HG03354 (cell line): Measurements from ENCODE around the gene TTC7B.

Experiments used
- ATAC-seq: cut with Tn5 transposase; IDR thresholded peaks from one replicate; pipeline ENCODE4 v1.9.1; 2021; ENCODE audit warnings: mild to moderate bottlenecking; ENCODE audit not compliant: unreplicated experiment, poor library complexity, severe bottlenecking

The TTC7B gene

DNA sequence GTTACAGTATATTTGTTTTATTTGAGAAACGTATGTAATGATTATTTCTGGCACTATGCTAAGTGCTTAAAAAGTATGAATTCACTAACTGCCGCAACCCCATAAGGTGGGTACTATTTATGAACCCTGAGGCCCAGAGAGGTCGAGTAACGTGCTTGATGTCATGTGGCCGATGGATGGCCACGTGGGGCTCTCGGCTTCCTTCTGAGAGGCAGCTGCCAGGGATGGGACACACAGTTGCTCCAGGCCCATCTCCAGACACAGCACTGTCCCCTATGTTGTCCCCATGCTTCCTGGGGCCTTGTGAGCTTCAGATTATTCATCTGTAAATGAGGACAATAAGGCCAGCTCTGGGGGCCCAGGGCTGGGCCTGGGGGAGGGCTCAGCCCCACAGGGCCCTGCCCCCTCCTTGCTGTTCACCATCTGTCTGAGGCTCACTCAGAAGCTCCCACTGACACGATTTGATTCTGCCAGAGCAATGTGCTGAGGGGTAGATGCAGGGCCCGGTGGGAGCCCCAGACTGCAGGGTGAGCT, 304.4 kb downstream of the TTC7B start:
- ATAC-seq: no peak

DNA sequence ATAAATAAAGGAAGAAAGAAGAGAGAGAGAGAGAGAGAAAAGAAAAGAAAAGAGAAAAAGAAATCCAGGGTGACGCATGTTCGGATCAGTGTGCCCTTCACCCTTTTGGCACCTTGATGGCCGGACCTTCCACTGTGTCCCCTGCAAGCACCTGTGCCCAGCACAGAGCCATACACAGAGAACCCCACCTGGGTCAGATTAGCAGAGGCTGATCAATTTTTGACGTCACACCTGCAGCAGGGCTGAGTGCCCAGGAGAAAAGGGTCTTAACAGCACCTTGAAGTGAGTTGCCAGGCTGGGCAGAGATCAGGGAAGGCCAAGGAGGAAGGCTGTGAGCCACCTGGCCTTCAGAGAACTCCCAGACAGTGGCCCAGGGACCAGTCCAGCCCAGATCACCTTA, 305.0 kb downstream of the TTC7B start:
- ATAC-seq: no peak

DNA sequence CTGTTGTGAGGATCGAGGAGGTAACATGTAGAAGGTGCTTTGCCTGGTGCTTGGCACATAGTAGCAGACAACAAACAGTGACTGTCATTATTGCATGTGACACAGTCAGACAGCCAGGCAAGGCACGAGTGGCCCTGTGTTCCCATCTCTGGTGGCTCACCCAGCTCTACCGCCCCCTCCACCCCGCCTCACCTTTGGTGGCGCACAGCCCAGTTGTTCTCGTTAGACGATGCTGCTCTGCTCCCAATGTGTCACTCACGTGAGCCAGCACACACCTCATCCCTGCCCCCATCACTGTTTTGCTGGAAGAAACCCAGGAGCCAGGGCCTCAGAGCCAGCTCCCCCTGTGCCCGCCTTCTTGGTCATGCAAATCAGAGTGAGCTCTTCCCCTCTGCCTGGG, 306.1 kb downstream of the TTC7B start:
- ATAC-seq: no peak

DNA sequence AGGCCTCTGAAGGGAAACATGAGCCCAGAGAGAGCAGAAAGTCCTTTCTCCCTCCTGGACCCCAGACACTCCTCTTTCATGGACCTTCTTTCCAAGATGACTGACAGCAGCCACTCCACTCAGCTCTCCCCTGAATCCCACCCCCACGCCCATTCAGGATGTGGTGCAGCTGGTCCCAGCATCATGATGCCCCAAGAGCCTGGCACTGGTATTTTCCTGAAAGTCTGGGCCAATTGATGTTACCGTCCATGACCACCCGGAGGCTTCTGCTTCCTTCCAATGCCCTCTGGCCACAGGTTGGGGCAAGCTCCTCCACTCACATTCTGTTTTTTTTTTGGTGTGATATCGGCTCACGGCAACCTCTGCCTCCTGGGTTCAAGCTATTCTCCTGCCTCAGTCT, 306.8 kb downstream of the TTC7B start:
- ATAC-seq: no peak

DNA sequence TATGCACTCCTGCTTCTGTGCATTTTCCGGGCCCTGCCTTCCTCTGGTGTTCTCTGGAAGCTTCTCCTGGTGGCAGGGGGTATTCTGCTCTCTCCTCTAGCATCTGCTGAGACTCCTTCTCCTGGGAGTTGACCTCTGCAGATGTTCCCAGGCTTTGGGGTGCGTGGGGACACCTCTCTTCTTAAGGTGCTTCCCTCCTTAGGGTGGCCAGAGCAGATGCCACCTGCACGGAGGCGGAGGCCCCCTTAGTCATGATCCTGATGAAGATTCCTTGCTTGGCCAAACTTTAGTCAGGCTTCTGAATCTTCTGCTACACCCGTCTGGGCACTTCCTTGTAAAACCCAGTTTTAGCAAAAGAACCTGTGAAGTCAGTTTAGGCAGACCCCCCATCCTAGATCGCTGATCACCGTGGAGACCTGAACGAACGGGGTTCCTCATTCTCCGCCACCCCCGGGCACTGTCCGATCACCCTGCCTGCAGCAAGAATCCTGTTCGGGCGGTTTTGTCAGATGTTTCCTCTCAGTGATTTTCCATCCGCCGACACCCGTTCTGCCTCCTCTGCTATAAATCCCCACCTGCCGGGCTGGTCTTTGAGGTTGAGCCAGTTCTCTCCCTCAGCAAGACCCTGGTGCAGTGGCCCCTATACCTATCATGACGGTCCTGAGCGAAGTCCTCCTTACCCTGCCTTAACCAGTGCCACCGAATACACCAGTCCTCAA, 307.5 kb downstream of the TTC7B start:
- ATAC-seq: no peak

DNA sequence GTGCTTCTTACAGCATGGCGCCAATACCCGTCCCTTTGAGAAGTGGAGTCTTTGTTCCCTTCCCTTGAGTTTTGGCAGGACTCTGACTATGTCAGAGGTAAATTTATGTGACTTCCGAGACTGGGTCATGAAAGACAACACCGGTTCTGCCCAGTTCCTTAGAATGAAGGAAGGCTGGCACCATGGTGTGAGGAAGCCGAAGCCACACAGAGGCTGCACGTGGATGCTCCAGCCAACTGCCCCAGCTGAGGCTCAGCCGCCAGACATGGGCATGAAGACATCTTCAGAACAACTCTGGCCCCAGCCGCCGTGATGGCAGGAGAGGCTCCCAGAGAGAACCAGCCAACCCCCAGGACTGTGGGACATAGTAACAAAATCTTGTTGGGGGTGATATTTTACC, 308.2 kb downstream of the TTC7B start:
- no peak for ATAC-seq

DNA sequence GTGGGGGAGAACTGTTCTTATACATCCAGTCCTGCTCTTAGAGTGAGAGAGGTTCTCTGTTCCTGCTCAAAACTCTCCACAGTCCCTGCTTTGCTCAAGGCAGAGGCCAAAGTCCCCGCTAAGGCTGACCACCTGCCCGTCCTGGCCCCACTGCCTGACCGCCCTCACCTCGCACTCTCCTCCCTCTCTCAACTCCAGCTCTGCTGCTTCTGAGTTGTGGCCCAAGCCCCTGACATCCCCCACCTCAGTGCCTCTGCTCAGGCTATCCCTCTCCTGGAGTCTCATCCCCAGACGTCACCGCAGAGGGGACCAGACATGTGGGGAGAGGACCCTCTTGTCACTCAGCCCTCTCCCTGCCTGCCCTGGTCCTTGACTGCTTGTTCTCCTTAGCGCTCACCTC, 308.8 kb downstream of the TTC7B start:
- ATAC-seq: no peak

GRCh38 chr14:90506748-90507147, 309.5 kb downstream of the TTC7B start:
- no peak for ATAC-seq

- no peak for ATAC-seq
Measured at GRCh38 chr14:90505531-90505930, 310.7 kb downstream of the TTC7B start.

GRCh38 chr14:90504643-90505042, 311.6 kb downstream of the TTC7B start:
- ATAC-seq: no peak

GRCh38 chr14:90503582-90503981, 312.6 kb downstream of the TTC7B start:
- no peak for ATAC-seq

GRCh38 chr14:90502760-90503159, 313.5 kb downstream of the TTC7B start:
- ATAC-seq: no peak

DNA sequence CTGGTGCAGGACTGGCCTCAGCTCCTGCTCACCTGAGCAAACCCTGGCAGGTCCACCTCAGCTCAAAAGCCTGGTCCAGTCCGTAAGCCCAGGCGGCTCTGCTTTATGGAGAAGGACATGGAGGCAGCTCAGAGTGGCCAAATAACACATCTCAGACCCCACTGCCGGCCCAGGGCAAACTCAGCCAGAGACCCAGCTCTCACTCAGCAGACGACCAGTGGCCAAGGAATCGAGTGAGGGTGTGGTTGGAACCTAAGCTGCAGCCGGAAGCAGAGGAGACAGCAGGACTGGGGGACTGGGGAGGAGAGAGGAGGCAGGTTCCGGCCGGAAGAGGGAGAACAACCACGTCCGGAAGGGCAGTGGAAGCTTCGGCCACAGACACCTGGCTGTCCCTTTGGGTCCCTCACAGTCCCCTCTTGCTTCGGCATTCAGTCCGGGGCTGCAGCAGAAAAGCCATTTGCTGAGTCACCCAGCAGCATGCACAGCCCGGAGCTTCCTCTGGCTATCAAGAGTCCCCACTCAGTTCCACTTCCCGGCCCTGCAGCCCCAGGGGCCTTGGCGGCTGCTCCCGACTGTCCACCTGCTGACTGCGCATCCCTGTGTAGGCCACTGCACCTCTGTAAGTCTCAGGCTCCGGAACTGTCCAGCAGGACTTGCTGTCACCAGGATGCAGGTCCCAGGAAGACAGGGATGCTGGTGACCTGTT, 315.4 kb downstream of the TTC7B start:
- no peak for ATAC-seq

DNA sequence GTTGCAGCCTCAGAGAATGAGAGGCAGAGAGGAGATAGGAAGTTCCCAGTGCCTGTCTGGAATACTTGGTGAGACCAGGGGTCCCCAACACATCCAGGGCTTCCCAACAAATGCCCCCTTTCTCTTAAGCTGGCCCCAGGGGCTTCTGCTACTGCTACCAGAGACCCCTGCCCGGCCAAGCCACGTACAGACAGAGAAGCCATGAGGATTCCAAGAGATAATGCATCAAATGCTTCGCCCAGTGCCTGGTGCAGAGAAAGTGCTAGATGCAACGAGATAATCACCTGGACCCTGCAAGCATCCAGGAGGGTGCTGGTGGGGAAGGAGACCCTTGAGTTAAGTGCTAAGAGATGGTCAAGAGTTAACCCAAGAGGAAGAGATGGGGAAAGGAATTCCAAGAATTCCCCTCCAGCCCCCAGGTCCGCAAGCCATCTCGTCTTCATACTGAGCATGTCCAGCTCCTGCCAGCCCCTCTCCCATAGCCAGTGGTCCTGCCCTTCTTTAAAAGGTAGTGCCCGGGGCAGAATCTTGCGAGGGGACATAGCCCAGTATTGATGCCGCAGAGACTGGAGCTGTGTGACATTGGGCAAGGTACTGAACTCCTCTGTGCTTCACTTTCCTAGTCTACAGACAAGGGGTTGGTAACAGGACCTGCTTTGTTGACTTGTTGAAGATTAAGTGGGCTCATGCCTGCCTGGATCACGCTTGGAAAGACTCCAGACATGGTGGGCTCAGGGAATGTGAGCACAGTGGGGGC, 316.1 kb downstream of the TTC7B start:
- ATAC-seq: no peak

DNA sequence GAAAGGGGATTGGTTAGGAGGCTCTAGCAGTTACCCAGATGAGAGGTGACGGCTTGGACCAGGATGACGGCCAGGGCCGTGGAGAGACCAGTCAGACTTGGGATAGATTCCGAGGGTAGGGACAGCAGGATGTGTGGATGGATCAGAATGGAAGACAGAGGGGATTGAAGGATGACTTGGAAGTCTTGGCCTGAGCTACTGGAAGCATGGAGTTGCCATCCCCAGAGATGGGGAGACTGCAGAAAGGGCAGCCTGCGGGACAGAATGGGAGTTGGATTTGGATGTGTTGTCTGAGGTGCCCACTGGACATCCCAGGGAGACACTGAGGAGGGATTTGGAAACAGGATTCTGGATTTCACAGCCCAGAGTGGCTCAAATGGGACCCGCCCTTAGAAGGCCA, 317.1 kb downstream of the TTC7B start:
- ATAC-seq: no peak

DNA sequence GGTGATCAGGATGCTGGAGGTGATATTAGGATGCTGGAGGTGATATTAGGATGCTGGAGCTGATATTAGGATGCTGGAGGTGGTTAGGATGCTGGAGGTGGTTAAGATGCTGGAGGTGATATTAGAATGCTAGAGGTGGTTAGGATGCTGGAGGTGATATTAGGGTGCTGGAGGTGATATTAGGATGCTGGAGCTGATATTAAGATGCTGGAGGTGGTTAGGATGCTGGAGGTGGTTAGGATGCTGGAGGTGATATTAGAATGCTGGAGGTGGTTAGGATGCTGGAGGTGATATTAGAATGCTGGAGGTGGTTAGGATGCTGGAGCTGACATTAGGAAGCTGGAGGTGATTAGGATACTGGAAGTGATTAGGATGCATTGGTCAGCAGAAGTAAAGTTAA, 318.0 kb downstream of the TTC7B start:
- no peak for ATAC-seq

DNA sequence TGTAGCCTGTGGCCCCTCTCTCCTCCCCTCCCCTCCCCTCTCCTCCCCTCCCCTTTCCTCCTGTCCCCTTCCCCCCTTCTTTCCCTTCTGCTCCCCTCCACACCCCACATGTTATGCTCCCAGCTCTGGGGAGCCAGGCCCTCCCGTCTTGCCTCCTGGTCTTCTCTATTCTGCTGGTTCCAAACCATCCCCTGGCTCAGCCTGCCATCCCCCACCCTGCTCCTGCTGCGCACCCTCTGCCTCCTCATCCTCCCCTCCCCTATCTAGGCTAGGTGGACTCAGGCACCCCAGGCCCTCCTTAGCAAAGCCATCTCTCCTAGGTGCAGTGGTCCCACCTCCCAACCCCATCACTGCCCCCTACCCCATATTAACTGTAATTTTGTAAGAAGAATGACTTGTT, 319.9 kb downstream of the TTC7B start:
- no peak for ATAC-seq

GRCh38 chr14:90495357-90496276, 320.6 kb downstream of the TTC7B start:
- ATAC-seq: no peak

DNA sequence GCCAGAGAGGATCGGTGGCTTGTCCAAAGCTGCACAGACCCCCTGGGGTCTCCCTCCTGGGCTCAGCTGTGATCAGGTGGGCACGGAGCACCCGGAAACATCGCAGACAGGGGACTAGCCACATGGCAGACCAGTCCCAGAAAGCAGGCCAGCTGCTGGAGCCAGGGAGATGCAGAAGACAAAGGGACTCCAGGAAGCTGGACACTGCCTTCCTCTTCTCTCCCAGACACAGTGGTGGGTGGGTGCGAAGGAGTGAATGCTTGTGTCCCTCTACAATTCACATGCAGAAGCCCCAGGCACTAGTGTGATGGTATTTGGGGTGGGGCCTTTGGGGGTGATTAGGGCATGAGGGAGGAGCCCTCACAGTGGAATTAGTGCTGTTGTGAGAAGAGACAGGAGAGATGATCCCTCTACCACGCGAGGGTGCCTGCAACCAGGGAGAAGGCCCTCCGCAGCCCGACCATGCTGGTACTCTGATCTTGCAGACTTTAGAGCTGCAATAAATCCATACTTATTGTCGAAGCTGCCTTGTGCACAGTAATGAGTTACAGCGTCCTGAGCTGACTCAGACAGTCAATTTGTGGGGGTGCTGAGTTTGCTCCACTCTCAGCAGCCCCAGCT, 324.2 kb downstream of the TTC7B start:
- ATAC-seq: no peak
